B cell (primary cell): ENCODE data around the gene MRPL19. TPM values are rescaled to one million over a fixed set of nuclear protein-coding genes. Genes with fewer than 3 reads are reported as not detected.

Experiments used
- ATAC-seq: fragments of 200-7000 bp; cut with Tn5 transposase; one replicate; pipeline ENCODE4 v1.10.0; 2021; ENCODE audit warnings: low read depth, mild to moderate bottlenecking, moderate number of reproducible peaks, moderate library complexity
- CTCF ChIA-PET: fragments of 350-600 bp; sonication (Branson Sonifier 250); formaldehyde crosslinking; loops from one replicate; lab custom pipeline; 2021; ENCODE audit warnings: antibody characterized with exemption, inconsistent platforms; lab: Charles Lee
- POLR2A ChIA-PET: fragments of 350-600 bp; sonication (Branson Sonifier 250); formaldehyde crosslinking; loops from one replicate; lab custom pipeline; 2021; ENCODE audit warnings: antibody characterized with exemption; lab: Charles Lee
- DNase-seq: peaks from one replicate; pipeline ENCODE4 v3.0.0; 2013
- H2AFZ ChIP-seq: 2 replicates; pipeline ENCODE4 v1.6.1; 2012; ENCODE audit warnings: mild to moderate bottlenecking, low read depth, low read length; ENCODE audit not compliant: insufficient read depth, poor library complexity, severe bottlenecking
- H3K27ac ChIP-seq, 2 donors: 1 replicate in 1 of 2; 2 replicates in 1 of 2; pipeline ENCODE4 v1.5.1; 2012 to 2013; ENCODE audit warnings: low read length in 2 of 2, mild to moderate bottlenecking in 2 of 2, moderate library complexity in 1 of 2
- H3K27me3 ChIP-seq, 4 experiments: fragments of 200-600 bp in 1 of 4; sonication (generic) in 1 of 4; replicated peaks in 1 of 4; 1 replicate in 2 of 4; 2 replicates in 2 of 4; pipeline versions ENCODE4 v1.6.1 to v1.7.0; 2013 to 2016; ENCODE audit warnings: low read length in 3 of 4, mild to moderate bottlenecking in 2 of 4, mixed read lengths in 1 of 4, moderate library complexity in 1 of 4; ENCODE audit not compliant: insufficient read depth in 4 of 4, control insufficient read depth in 3 of 4; ENCODE audit errors: control extremely low read depth in 1 of 4
- H3K36me3 ChIP-seq, 2 experiments: replicated peaks in 1 of 2; 1 replicate in 1 of 2; 2 replicates in 1 of 2; pipeline versions ENCODE4 v1.6.1 to v1.7.1; 2013; ENCODE audit warnings: low read length in 1 of 2; ENCODE audit not compliant: insufficient read depth in 2 of 2, control insufficient read depth in 1 of 2; ENCODE audit errors: control extremely low read depth in 1 of 2, extremely low read depth in 1 of 2
- H3K4me1 ChIP-seq, 2 donors: fragments of 200-600 bp in 1 of 2; sonication (generic) in 1 of 2; 1 replicate in 1 of 2; 2 replicates in 1 of 2; pipeline versions ENCODE4 v1.5.1 to v1.6.1; 2013 to 2017; ENCODE audit warnings: low read length in 2 of 2; ENCODE audit not compliant: control insufficient read depth in 2 of 2, insufficient read depth in 2 of 2
- H3K4me2 ChIP-seq: replicated peaks from 2 replicates; pipeline ENCODE3; 2012; ENCODE audit warnings: mild to moderate bottlenecking, low read depth, low read length; ENCODE audit not compliant: poor library complexity, severe bottlenecking
- H3K4me3 ChIP-seq, 5 experiments: fragments of 200-600 bp in 1 of 5; sonication (generic) in 1 of 5; 1 replicate in 3 of 5; 2 replicates in 2 of 5; pipeline versions ENCODE4 v1.5.1 to v1.7.0; 2011 to 2016; ENCODE audit warnings: low read length in 4 of 5, mild to moderate bottlenecking in 4 of 5, low read depth in 2 of 5, control low read depth in 1 of 5, moderate library complexity in 1 of 5; ENCODE audit not compliant: insufficient read depth in 1 of 5; ENCODE audit errors: control extremely low read depth in 1 of 5, extremely low read depth in 1 of 5
- H3K79me2 ChIP-seq: fragments of 200-600 bp; sonication (generic); one replicate; pipeline ENCODE4 v1.6.0; 2016; ENCODE audit warnings: low read length; ENCODE audit not compliant: control insufficient read depth, insufficient read depth
- H3K9ac ChIP-seq: fragments of 200-600 bp; sonication (generic); 2 replicates; pipeline ENCODE4 v1.6.1; 2017; ENCODE audit warnings: mild to moderate bottlenecking, low read length, moderate library complexity
- H3K9me3 ChIP-seq, 3 donors: one replicate each; pipeline versions ENCODE4 v1.6.1 to v1.7.1; 2013; ENCODE audit warnings: low read length in 2 of 3; ENCODE audit not compliant: control insufficient read depth in 2 of 3, insufficient read depth in 1 of 3; ENCODE audit errors: control extremely low read depth in 1 of 3
- H4K20me1 ChIP-seq: 2 replicates; pipeline ENCODE4 v1.6.0; 2012; ENCODE audit warnings: mild to moderate bottlenecking, low read length; ENCODE audit not compliant: insufficient read depth, control insufficient read depth, poor library complexity, severe bottlenecking
- H3K27ac Mint-ChIP-seq: one replicate; pipeline ENCODE4 v1.8.0; 2021; ENCODE audit warnings: mixed read lengths
- H3K27me3 Mint-ChIP-seq: one replicate; pipeline ENCODE4 v1.8.0; 2021; ENCODE audit warnings: mixed read lengths
- H3K4me1 Mint-ChIP-seq: one replicate; pipeline ENCODE4 v1.8.0; 2021; ENCODE audit warnings: mixed read lengths
- H3K4me3 Mint-ChIP-seq: one replicate; pipeline ENCODE4 v1.8.0; 2021; ENCODE audit warnings: mixed read lengths
- H3K9me3 Mint-ChIP-seq: one replicate; pipeline ENCODE4 v1.8.0; 2022; ENCODE audit warnings: mixed read lengths; ENCODE audit not compliant: insufficient read depth
- EZH2 ChIP-seq: IDR thresholded peaks from 2 replicates; pipeline ENCODE4 v1.6.1; 2012; ENCODE audit warnings: borderline replicate concordance, low read depth, mild to moderate bottlenecking, moderate library complexity, low read length; ENCODE audit not compliant: insufficient read depth, poor library complexity, severe bottlenecking
- WGBS: methylation state at CpG from one replicate; pipeline ENCODE4 v1.1.5; 2013; ENCODE audit warnings: missing lambda C conversion rate; ENCODE audit not compliant: insufficient coverage; 5-methylcytosine and 5-hydroxymethylcytosine counted together
- intact Hi-C: fragments of 100-400 bp; cut with micrococcal nuclease; formaldehyde crosslinking; loops from one replicate; pipeline ENCODE4 v1.10.0; 2022
- polyA plus RNA-seq: library from polyadenylated mRNA; depleted of rRNA; stranded (reverse); fragments of >200 nt; gene quantifications from 2 replicates; pipeline ENCODE4 v1.2.3, GENCODE V29; 2012
- total RNA-seq, 2 donors: library from RNA; stranded (reverse); fragments of 120-200 nt in 1 of 2; gene quantifications; 1 replicate in 1 of 2; 2 replicates in 1 of 2; pipeline versions ENCODE4 v1.2.3 to v1.2.4, GENCODE V29; 2013 to 2022
- TF ChIP-seq, protein P1 (sequence below): fragments of 200-600 bp; IDR thresholded peaks from one replicate; pipeline ENCODE4 v1.8.0; 2022; ENCODE audit warnings: antibody characterized with exemption, mild to moderate bottlenecking

The MRPL19 gene
- total and polyA plus RNA-seq, 2 donors (not counting 1 experiment from before 2014, with no cell fraction given): 3.4 to 28.4 TPM

DNA sequence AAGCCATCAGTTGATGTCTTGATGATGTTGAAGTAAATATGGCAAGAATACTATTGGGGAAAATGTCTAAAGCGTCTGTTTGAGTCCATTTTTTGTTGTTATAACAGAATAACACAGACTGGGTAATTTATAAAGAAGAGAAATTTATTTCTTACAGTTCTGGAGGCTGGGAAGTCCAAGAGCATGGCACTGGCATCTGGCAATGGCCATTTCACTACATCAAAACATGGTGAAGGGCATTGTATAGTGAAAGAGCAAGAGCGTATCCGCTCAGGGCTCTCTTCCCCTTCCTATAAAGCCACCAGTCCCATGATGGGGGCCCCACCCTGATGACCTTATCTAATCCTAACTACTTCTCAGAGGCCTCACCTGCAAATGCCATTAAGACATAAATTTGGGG lies 29.6 kb upstream of the MRPL19 start:
- H3K27ac ChIP-seq: no peak overlapping the region
- POLR2A ChIA-PET: no interaction called here
- no peaks in the 10 kb centered on the region for H3K79me2 ChIP-seq
- H3K9me3 Mint-ChIP-seq: peaks cover 4% of the 10 kb centered on the region
- H3K4me1 Mint-ChIP-seq: no peaks in the 10 kb centered on the region
- H4K20me1 ChIP-seq: no peaks in the 10 kb centered on the region
- no peak overlapping the region for H3K4me3 Mint-ChIP-seq
- H3K27me3 ChIP-seq: peaks cover 0 to 15% (median 0%) of the 10 kb centered on the region in 4 experiments
- no peaks in the 10 kb centered on the region for H3K36me3 ChIP-seq
- H3K9ac ChIP-seq: no peak overlapping the region
- H3K27me3 Mint-ChIP-seq: peaks cover 24% of the 10 kb centered on the region
- no peaks in the 10 kb centered on the region for H3K4me1 ChIP-seq
- intact Hi-C loops: no loop called here
- WGBS: no CpG with 5 or more reads among the region's 3 CpGs
- H2AFZ ChIP-seq: no peak overlapping the region
- peaks cover 0 to 3% (median 0%) of the 10 kb centered on the region in 3 donors for H3K9me3 ChIP-seq
- ATAC-seq (no peak), DNase-seq (no peak)
- H3K4me2 ChIP-seq: no peak overlapping the region
- no peak overlapping the region for H3K4me3 ChIP-seq
- TF ChIP-seq EZH2: no peak
- TF ChIP-seq, protein P1, sequence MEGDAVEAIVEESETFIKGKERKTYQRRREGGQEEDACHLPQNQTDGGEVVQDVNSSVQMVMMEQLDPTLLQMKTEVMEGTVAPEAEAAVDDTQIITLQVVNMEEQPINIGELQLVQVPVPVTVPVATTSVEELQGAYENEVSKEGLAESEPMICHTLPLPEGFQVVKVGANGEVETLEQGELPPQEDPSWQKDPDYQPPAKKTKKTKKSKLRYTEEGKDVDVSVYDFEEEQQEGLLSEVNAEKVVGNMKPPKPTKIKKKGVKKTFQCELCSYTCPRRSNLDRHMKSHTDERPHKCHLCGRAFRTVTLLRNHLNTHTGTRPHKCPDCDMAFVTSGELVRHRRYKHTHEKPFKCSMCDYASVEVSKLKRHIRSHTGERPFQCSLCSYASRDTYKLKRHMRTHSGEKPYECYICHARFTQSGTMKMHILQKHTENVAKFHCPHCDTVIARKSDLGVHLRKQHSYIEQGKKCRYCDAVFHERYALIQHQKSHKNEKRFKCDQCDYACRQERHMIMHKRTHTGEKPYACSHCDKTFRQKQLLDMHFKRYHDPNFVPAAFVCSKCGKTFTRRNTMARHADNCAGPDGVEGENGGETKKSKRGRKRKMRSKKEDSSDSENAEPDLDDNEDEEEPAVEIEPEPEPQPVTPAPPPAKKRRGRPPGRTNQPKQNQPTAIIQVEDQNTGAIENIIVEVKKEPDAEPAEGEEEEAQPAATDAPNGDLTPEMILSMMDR: no peak
- CTCF ChIA-PET: no interaction called here
- H3K27ac Mint-ChIP-seq: no peak overlapping the region

GRCh38 chr2:75619956-75620740 lies 26.4 kb upstream of the MRPL19 start:
- intact Hi-C loops: no loop called here
- ChIA-PET CTCF (interaction anchor here (2.4 to 2.6 kb wide), 2 partner anchors 8 to 11 kb away, joined by 11 to 13 read pairs; no protein-coding TSS in a partner anchor), POLR2A (no interaction called here)
- H3K4me2 ChIP-seq: no peak overlapping the region
- H3K9ac ChIP-seq: no peak overlapping the region
- H3K4me1 ChIP-seq: no peaks in the 10 kb centered on the region
- peaks cover 4% of the 10 kb centered on the region for H3K9me3 Mint-ChIP-seq
- no peak overlapping the region for H2AFZ ChIP-seq
- DNase-seq: no peak
- peaks cover 29% of the 10 kb centered on the region for H3K27me3 Mint-ChIP-seq
- H3K27me3 ChIP-seq: peaks cover 0 to 15% (median 0%) of the 10 kb centered on the region in 4 experiments
- ATAC-seq: no peak
- no peaks in the 10 kb centered on the region for H3K4me1 Mint-ChIP-seq
- no peaks in the 10 kb centered on the region for H4K20me1 ChIP-seq
- H3K36me3 ChIP-seq: no peaks in the 10 kb centered on the region
- no peak overlapping the region for H3K4me3 ChIP-seq
- WGBS: no CpG with 5 or more reads among the region's 4 CpGs
- peaks cover 0 to 3% (median 0%) of the 10 kb centered on the region in 3 donors for H3K9me3 ChIP-seq
- H3K27ac ChIP-seq: no peak overlapping the region
- TF ChIP-seq, protein P1: no peak
- TF ChIP-seq EZH2: no peak
- H3K27ac Mint-ChIP-seq: no peak overlapping the region
- H3K4me3 Mint-ChIP-seq: no peak overlapping the region
- H3K79me2 ChIP-seq: no peaks in the 10 kb centered on the region
